ENCODE measurements around the gene MOG. TPM values are rescaled to one million over a fixed set of nuclear protein-coding genes. Genes with fewer than 3 reads are reported as not detected.

Gene MOG
- total RNA-seq, 1 donor from 2014 or later = not detected

DNA sequence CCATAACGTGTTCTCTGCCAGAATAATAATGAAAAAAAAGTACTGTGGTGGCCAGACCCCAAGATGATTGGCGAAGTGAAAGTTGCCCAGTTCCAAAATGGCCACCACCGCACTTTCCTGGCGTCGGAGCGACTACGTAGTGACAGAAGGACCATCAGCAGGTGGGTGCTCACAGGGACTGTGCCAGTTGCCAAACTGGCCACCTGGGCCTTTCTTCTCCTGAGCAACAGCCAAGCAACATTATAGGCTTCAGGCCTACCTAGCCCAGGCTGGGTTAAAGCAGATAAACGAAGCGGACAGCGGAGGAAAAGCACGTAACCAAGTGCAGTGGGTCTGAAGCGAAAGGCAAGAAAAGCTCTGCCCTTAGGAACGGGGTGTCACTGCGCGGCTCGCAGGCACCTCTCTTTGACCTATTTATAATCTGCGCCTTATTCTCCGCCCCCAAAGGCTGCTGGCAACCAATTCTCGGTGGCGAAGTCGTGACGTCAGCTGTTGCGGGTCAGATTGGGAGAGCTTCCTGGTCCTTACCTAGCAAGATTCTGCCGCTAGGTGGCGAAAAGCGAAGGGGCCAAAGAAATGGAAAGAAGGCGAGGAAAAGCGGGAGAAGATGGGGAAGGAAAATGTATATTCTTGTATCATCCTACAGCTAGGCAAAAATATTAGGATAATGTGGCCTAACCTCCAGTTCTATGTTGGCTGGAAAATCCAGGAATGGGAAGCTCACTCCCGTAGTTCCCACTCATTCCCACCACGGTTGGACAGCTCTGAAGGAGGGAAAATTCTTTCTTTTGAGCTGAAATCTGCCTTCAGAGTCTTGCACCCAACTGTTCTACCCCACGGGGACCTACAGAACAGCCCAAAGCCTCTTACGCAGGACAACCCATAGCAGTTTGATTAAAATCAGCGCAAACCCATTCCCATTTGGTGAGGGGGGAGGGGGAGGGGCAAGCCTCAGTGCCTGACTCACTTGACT, 6.9 kb upstream of the MOG start:
- DNase-seq (ENCODE audit: low spot score) = peak; percentile 98
- TF ChIP-seq, protein P1, sequence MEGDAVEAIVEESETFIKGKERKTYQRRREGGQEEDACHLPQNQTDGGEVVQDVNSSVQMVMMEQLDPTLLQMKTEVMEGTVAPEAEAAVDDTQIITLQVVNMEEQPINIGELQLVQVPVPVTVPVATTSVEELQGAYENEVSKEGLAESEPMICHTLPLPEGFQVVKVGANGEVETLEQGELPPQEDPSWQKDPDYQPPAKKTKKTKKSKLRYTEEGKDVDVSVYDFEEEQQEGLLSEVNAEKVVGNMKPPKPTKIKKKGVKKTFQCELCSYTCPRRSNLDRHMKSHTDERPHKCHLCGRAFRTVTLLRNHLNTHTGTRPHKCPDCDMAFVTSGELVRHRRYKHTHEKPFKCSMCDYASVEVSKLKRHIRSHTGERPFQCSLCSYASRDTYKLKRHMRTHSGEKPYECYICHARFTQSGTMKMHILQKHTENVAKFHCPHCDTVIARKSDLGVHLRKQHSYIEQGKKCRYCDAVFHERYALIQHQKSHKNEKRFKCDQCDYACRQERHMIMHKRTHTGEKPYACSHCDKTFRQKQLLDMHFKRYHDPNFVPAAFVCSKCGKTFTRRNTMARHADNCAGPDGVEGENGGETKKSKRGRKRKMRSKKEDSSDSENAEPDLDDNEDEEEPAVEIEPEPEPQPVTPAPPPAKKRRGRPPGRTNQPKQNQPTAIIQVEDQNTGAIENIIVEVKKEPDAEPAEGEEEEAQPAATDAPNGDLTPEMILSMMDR (IDR thresholded peaks at IDR 0.05; ENCODE audit: unreplicated experiment) = peak; percentile 86
- Mint-ChIP-seq H3K9me3 (ENCODE audit: unreplicated experiment) (no peaks in the 10 kb centered on the region), H3K4me1 (ENCODE audit: unreplicated experiment) (peaks cover 3% of the 10 kb centered on the region), H3K27ac (ENCODE audit: unreplicated experiment) (peak overlapping the region; percentile 81), H3K4me3 (ENCODE audit: unreplicated experiment) (peak overlapping the region; percentile 91), H3K27me3 (ENCODE audit: unreplicated experiment) (peaks cover 3% of the 10 kb centered on the region), H3K36me3 (ENCODE audit: low read depth, unreplicated experiment) (no peaks in the 10 kb centered on the region)

DNA sequence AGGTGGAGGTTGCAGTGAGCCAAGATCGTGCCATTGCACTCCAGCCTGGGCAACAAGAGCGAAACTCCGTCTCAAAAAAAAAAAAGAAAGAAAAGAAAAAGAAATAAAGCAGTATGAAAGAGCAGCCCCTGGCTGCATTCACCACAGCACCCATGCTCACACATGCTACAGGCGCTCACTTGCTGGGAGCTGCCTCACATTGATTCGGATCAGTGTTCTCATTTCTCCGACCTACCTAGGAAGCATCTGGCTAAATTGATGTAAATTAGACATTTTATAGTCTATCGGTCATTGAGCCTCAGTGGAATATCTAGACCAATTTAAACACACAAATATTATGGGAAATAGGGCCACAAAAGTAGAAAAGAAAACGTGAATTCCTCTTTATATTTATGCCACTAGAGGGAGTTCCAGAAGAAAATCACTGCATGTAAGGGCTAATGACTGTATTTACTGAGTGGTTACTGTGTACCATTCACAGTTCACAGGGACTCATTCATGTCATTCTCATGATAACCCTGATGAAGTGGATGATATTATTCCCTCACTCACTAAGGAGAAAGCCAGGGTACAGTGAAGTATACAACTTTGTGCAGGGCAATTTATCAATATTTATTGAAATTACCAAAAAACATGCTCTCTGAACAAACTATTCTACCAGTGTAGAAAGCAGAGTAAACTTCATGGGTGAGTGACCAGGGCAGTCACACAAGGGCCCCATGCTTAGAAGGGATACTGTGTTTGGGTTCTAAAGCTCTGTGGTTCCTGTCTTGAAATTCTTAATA, 5.3 kb upstream of the MOG start:
- no peak overlapping the region for H3K27ac Mint-ChIP-seq (ENCODE audit: unreplicated experiment)
- no peaks in the 10 kb centered on the region for H3K9me3 Mint-ChIP-seq (ENCODE audit: unreplicated experiment)
- H3K4me3 Mint-ChIP-seq (ENCODE audit: unreplicated experiment) = no peak overlapping the region
- H3K4me1 Mint-ChIP-seq (ENCODE audit: unreplicated experiment) = peaks cover 3% of the 10 kb centered on the region
- H3K36me3 Mint-ChIP-seq (ENCODE audit: low read depth, unreplicated experiment) = no peaks in the 10 kb centered on the region
- TF ChIP-seq, protein P1 (IDR thresholded peaks at IDR 0.05; ENCODE audit: unreplicated experiment) = peak; percentile 81
- peaks cover 3% of the 10 kb centered on the region for H3K27me3 Mint-ChIP-seq (ENCODE audit: unreplicated experiment)
- DNase-seq (ENCODE audit: low spot score) = no peak

DNA sequence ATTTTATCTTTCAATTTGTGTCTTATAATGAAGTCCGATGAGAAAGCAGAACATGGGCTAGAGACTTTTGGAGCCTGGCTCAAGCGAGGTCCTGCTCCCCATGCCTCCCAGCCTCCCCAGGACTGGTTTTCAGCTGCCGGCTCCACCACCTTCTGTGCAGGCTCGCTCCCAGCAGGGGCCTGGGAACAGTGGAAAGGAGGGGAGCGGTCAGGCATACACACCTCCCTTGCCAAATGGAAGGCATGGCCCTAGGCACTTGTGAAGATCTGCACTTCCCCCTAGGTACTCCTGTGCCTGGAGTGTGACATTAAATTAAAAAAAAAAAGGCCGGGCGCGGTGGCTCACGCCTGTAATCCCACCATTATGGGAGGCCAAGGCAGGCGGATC, 4.7 kb upstream of the MOG start:
- no peak overlapping the region for H3K4me3 Mint-ChIP-seq (ENCODE audit: unreplicated experiment)
- peaks cover 3% of the 10 kb centered on the region for H3K27me3 Mint-ChIP-seq (ENCODE audit: unreplicated experiment)
- no peaks in the 10 kb centered on the region for H3K9me3 Mint-ChIP-seq (ENCODE audit: unreplicated experiment)
- no peak for DNase-seq (ENCODE audit: low spot score)
- TF ChIP-seq, protein P1 (IDR thresholded peaks at IDR 0.05; ENCODE audit: unreplicated experiment) = no peak
- H3K4me1 Mint-ChIP-seq (ENCODE audit: unreplicated experiment) = peaks cover 3% of the 10 kb centered on the region
- H3K27ac Mint-ChIP-seq (ENCODE audit: unreplicated experiment) = no peak overlapping the region
- H3K36me3 Mint-ChIP-seq (ENCODE audit: low read depth, unreplicated experiment) = no peaks in the 10 kb centered on the region

DNA sequence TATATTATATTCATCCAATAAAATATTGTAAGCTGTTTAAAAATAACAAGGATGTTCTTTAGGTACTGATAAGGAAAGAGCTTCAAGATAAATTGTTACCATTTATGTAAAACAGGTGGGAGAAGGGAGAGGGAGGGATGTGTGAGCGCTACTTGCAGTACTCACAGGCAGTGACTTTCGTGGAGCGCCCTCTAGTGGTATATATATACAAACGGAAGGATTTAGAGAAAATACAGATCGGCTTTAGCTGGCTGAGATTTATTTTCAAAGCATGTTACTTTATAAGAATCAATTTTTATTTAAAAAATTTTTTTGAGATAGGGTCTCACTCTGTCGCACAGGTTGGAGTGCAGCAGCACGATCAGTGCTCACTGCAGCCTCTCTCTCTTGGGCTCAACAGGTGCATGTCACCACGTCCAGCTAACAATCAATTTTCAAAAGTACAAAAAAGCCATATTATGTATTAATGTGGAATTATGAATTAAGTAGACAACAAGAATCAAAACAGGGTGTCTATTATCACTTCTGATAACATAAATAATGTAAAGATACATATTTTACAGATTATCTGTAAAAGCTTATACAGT, 3.3 kb upstream of the MOG start:
- H3K36me3 Mint-ChIP-seq (ENCODE audit: low read depth, unreplicated experiment) = no peaks in the 10 kb centered on the region
- no peak overlapping the region for H3K27ac Mint-ChIP-seq (ENCODE audit: unreplicated experiment)
- H3K27me3 Mint-ChIP-seq (ENCODE audit: unreplicated experiment) = peaks cover 3% of the 10 kb centered on the region
- H3K9me3 Mint-ChIP-seq (ENCODE audit: unreplicated experiment) = no peaks in the 10 kb centered on the region
- peak; percentile 36 for DNase-seq (ENCODE audit: low spot score)
- H3K4me1 Mint-ChIP-seq (ENCODE audit: unreplicated experiment) = peaks cover 3% of the 10 kb centered on the region
- H3K4me3 Mint-ChIP-seq (ENCODE audit: unreplicated experiment) = no peak overlapping the region
- TF ChIP-seq, protein P1 (IDR thresholded peaks at IDR 0.05; ENCODE audit: unreplicated experiment) = peak; percentile 87

All from endothelial cell (in vitro differentiated cells).